BLaER1 treated with 17β-estradiol and CSF1 and Interleukin-3, amounts not matched to agents 10 nM and 100 nM (cell line): Measurements from ENCODE around the gene SSH2.
"Not testable (repeated sequence)": the region's sequence is repeated elsewhere in the genome, so short reads cannot be mapped to it uniquely, and the experiment has no call there.

Source experiments
- H3K27ac ChIP-seq, 11 experiments: shearing (Covaris generic); formaldehyde crosslinking; 2 replicates each; pipeline ENCODE4 v1.8.1; 2022
- H3K27me3 ChIP-seq, 11 experiments: shearing (Covaris generic); formaldehyde crosslinking; 2 replicates each; pipeline ENCODE4 v1.8.1; 2022
- H3K36me3 ChIP-seq, 11 experiments: shearing (Covaris generic); formaldehyde crosslinking; 2 replicates each; pipeline ENCODE4 v1.8.1; 2022
- H3K4me1 ChIP-seq, 10 experiments: shearing (Covaris generic); formaldehyde crosslinking; 2 replicates each; pipeline ENCODE4 v1.8.1; 2022
- H3K4me2 ChIP-seq, 11 experiments: shearing (Covaris generic); formaldehyde crosslinking; 2 replicates each; pipeline ENCODE4 v1.8.1; 2022
- H3K4me3 ChIP-seq, 10 experiments: shearing (Covaris generic); formaldehyde crosslinking; 2 replicates each; pipeline ENCODE4 v1.8.1; 2022
- H3K9ac ChIP-seq, 11 experiments: shearing (Covaris generic); formaldehyde crosslinking; 2 replicates each; pipeline ENCODE4 v1.8.1; 2022
- H3K9me3 ChIP-seq, 11 experiments: shearing (Covaris generic); formaldehyde crosslinking; replicated peaks in 1 of 11; 2 replicates each; pipeline ENCODE4 v1.8.1; 2022
- H4K20me1 ChIP-seq, 11 experiments: shearing (Covaris generic); formaldehyde crosslinking; 2 replicates each; pipeline ENCODE4 v1.8.1; 2022
- Cebpa-rat ChIP-seq, 11 experiments: shearing (Covaris generic); IDR thresholded peaks; 2 replicates each; pipeline ENCODE4 v1.8.1; 2022

SSH2 gene

DNA sequence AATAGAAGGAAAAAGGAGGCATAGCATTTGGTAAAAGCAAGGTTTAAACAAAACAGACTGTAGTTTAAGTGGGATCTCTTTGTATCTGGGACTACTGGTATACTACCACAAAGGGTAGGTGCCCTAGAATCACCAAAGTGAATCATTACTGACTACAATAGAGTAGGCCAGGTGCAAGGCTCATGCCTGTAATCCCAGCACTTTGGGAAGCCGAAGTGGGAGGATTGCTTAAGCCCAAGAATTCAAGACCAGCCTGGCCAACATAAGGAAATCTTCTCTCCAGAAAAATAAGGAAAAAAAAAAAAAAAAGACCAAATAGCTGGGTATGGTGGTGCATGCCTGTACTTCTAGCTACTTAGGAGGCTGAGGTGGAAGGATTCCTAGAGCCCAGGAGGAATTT, 246.5 kb downstream of the SSH2 start:
- TF ChIP-seq Cebpa-rat (IDR thresholded peaks at IDR 0.05), result no peak
- peak overlapping the region; percentile 69 to 99 (median 96); a peak in 21 of 22 replicates for H3K27ac ChIP-seq
- peaks cover 50 to 84% (median 78%) of the 10 kb centered on the region in 11 experiments for H3K36me3 ChIP-seq

DNA sequence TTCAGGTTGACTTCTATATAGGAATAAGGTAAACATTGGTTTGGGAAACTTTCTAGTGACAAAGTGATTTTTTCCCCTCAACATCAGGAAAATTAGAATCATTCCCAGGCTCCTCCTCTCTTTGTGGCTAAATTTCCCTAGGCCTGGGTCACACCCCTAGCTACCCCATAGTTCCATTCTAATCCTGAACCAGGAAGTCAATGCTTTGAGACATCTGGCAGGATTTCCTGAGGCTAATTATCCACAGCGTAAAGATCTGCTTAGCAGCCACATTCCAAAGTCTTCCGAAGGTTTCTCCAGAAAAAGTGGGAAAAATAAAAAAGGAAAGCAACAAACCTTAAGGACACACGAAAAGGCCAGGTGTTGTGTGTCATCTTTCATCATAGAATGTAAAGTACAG, 247.0 kb downstream of the SSH2 start:
- peak overlapping the region; percentile 48 to 82 (median 76); a peak in 21 of 22 replicates for H3K9ac ChIP-seq
- H3K4me2 ChIP-seq, result peak overlapping the region; percentile 64 to 91 (median 79)
- no peak for TF ChIP-seq Cebpa-rat (IDR thresholded peaks at IDR 0.05)
- peak overlapping the region; percentile 69 to 99 (median 96); a peak in 21 of 22 replicates for H3K27ac ChIP-seq
- H3K36me3 ChIP-seq, result peaks cover 45 to 84% (median 77%) of the 10 kb centered on the region in 11 experiments; a peak in 21 of 22 replicates
- H3K9me3 ChIP-seq, result peaks cover 0 to 8% (median 0%) of the 10 kb centered on the region in 11 experiments; a peak in 1 of 22 replicates
- peak overlapping the region in 3 of 10 experiments; percentile 2 to 11 (median 5); a peak in 1 of 20 replicates for H3K4me3 ChIP-seq
- no peaks in the 10 kb centered on the region for H4K20me1 ChIP-seq
- no peaks in the 10 kb centered on the region for H3K27me3 ChIP-seq
- peaks cover 64 to 92% (median 71%) of the 10 kb centered on the region in 10 experiments for H3K4me1 ChIP-seq

More for the DNA sequence above, 246.5 kb downstream of the SSH2 start:
- Histone ChIP-seq H3K4me3 (no peak overlapping the region), H3K27me3 (no peaks in the 10 kb centered on the region), H3K4me1 (peaks cover 59 to 87% (median 66%) of the 10 kb centered on the region in 10 experiments), H3K4me2 (peak overlapping the region; percentile 64 to 91 (median 79)), H3K9ac (peak overlapping the region; percentile 48 to 82 (median 76); a peak in 16 of 22 replicates), H3K9me3 (peaks cover 0 to 8% (median 0%) of the 10 kb centered on the region in 11 experiments; a peak in 1 of 22 replicates), H4K20me1 (no peaks in the 10 kb centered on the region)

DNA sequence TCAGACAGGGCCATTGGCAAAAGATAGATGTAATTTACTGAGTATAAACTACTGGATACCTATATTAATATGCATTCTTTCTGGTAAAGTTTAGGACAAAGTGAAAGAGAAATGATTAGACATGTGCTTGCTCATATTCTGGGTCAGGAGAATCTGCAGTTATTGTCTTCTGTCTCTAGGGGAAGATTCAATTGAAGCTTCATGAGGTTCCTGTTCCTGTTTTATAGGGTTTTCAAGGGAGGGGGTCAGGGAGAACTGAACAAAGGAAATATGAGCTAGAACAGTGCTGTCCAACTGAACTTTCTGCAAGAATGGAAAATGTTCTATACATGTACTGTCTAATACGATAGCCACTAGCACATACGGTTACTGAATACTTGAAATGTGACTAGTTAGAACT, 248.0 kb downstream of the SSH2 start:
- Histone ChIP-seq H3K27ac (peak overlapping the region; percentile 69 to 99 (median 96); a peak in 21 of 22 replicates), H3K4me2 (peak overlapping the region; percentile 64 to 91 (median 79))

DNA sequence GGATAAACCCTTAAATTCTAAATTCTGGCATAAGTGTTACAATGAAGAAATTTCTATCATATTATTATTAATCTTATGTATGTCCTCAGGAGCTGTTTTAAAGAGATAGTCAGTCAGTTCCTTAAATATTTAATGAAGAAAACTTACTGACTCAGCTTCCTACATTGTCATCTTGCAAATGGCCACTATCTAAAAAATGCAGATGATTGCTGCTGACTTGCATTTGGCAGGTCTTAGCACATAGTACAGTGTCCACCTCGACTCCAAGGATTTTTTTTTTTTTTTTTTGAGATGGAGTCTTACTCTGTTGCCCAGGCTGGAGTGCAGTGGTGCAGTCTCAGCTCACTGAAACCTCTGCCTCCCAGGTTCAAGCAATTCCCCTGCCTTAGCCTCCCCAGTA, 252.2 kb downstream of the SSH2 start:
- Histone ChIP-seq H3K27ac (peak overlapping the region; percentile 13 to 99 (median 96); a peak in 21 of 22 replicates), H3K4me1 (peaks cover 86 to 100% (median 95%) of the 10 kb centered on the region in 10 experiments)
- no peak for TF ChIP-seq Cebpa-rat (IDR thresholded peaks at IDR 0.05)

More for the DNA sequence above, 248.0 kb downstream of the SSH2 start:
- Histone ChIP-seq H3K27me3 (no peaks in the 10 kb centered on the region), H3K9me3 (peaks cover 0 to 8% (median 0%) of the 10 kb centered on the region in 11 experiments; a peak in 1 of 22 replicates), H3K4me3 (peak overlapping the region in 4 of 10 experiments; percentile 2 to 28 (median 11); a peak in 4 of 20 replicates), H3K4me1 (peaks cover 72 to 99% (median 80%) of the 10 kb centered on the region in 10 experiments), H3K36me3 (peaks cover 36 to 81% (median 68%) of the 10 kb centered on the region in 11 experiments; a peak in 20 of 22 replicates), H3K9ac (peak overlapping the region; percentile 55 to 82 (median 76)), H4K20me1 (no peaks in the 10 kb centered on the region)
- no peak for TF ChIP-seq Cebpa-rat (IDR thresholded peaks at IDR 0.05)

GRCh38 chr17:29677221-29677791, 252.7 kb downstream of the SSH2 start:
- H3K27ac ChIP-seq, result peak overlapping the region; percentile 13 to 99 (median 96); a peak in 21 of 22 replicates
- TF ChIP-seq Cebpa-rat (IDR thresholded peaks at IDR 0.05), result peak in 7 of 11 experiments; percentile 17 to 96 (median 83); a peak in 11 of 22 replicates
- peak overlapping the region; percentile 55 to 91 (median 81) for H3K4me2 ChIP-seq
- peak overlapping the region; percentile 36 to 92 (median 84); a peak in 21 of 22 replicates for H3K9ac ChIP-seq
- H3K9me3 ChIP-seq, result peaks cover 0 to 8% (median 0%) of the 10 kb centered on the region in 11 experiments; a peak in 1 of 22 replicates
- H4K20me1 ChIP-seq, result no peaks in the 10 kb centered on the region
- peak overlapping the region in 6 of 10 experiments; percentile 38 to 59 (median 55); a peak in 11 of 20 replicates for H3K4me3 ChIP-seq
- peaks cover 81 to 100% (median 95%) of the 10 kb centered on the region in 10 experiments for H3K4me1 ChIP-seq
- no peaks in the 10 kb centered on the region for H3K27me3 ChIP-seq
- H3K36me3 ChIP-seq, result peaks cover 41 to 88% (median 67%) of the 10 kb centered on the region in 11 experiments; a peak in 20 of 22 replicates

More for the DNA sequence above, 252.2 kb downstream of the SSH2 start:
- Histone ChIP-seq H3K4me2 (peak overlapping the region; percentile 55 to 91 (median 81)), H3K9me3 (peaks cover 0 to 8% (median 0%) of the 10 kb centered on the region in 11 experiments; a peak in 1 of 22 replicates), H3K4me3 (peak overlapping the region in 5 of 10 experiments; percentile 13 to 57 (median 38); a peak in 5 of 20 replicates), H3K9ac (peak overlapping the region in 10 of 11 experiments; percentile 49 to 92 (median 86); a peak in 20 of 22 replicates), H3K27me3 (no peaks in the 10 kb centered on the region), H4K20me1 (no peaks in the 10 kb centered on the region), H3K36me3 (peaks cover 36 to 88% (median 63%) of the 10 kb centered on the region in 11 experiments; a peak in 20 of 22 replicates)

DNA sequence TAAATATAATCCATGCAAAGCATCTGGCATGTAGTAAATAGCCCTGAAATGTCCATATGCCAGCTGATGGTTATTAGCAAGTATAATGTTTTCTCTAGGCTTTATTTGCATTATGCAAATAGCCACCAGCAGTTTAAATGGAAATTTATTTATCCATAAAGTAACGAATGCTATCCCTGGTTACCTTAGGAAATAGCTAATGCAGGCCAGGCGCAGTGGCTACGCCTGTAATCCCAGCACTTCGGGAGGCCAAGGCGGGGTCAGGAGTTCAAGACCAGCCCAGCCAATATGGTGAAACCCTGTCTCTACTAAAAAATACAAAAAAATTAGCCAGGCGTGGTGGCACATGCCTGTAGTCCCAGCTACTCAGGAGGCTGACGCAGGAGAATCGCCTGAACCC, 254.1 kb downstream of the SSH2 start:
- not testable (repeated sequence) for H4K20me1 ChIP-seq, H3K9me3 ChIP-seq, H3K27me3 ChIP-seq
- Histone ChIP-seq H3K4me1 (peaks cover 69 to 100% (median 92%) of the 10 kb centered on the region in 10 experiments), H3K4me2 (peak overlapping the region; percentile 55 to 91 (median 81); a peak in 21 of 22 replicates), H3K9ac (peak overlapping the region in 9 of 11 experiments; percentile 63 to 92 (median 87); a peak in 17 of 22 replicates), H3K4me3 (peak overlapping the region in 8 of 10 experiments; percentile 1 to 59 (median 52); a peak in 14 of 20 replicates), H3K27ac (peak overlapping the region in 10 of 11 experiments; percentile 72 to 99 (median 96); a peak in 20 of 22 replicates), H3K36me3 (peaks cover 54 to 96% (median 78%) of the 10 kb centered on the region in 11 experiments)

- Histone ChIP-seq H3K27me3 (no peaks in the 10 kb centered on the region), H3K9ac (peak overlapping the region in 9 of 11 experiments; percentile 63 to 92 (median 87); a peak in 17 of 22 replicates)
These were observed 255.7 kb downstream of the SSH2 start for GRCh38 chr17:29674281-29674680.

DNA sequence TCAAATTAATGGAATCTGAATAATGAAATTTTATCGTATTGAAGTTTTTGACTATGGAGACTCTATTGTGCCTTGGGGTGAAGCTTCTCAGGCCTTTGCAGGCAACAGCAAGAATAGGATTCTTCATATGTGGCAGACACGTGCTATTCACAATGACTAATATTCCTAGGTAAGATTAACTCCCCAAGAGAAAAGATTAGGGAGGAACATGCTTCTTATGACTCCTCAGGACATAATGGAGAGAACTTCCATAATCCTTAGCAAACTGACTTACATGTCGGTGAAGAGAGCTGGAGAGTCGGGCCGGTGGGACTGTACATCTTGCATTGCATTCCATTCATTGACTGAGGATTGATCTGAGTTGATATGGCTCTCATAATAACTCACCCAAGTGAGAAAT, 258.4 kb downstream of the SSH2 start:
- H3K36me3 ChIP-seq, result peaks cover 77 to 100% (median 94%) of the 10 kb centered on the region in 11 experiments
- peaks cover 0 to 10% (median 0%) of the 10 kb centered on the region in 11 experiments; a peak in 3 of 22 replicates for H3K9me3 ChIP-seq
- H3K27me3 ChIP-seq, result no peaks in the 10 kb centered on the region
- H3K9ac ChIP-seq, result peak overlapping the region in 5 of 11 experiments; percentile 87 to 92 (median 88); a peak in 7 of 22 replicates
- no peak for TF ChIP-seq Cebpa-rat (IDR thresholded peaks at IDR 0.05)
- H3K27ac ChIP-seq, result peak overlapping the region in 8 of 11 experiments; percentile 89 to 99 (median 97); a peak in 15 of 22 replicates
- no peak overlapping the region for H3K4me3 ChIP-seq
- no peaks in the 10 kb centered on the region; a peak in 2 of 22 replicates for H4K20me1 ChIP-seq
- H3K4me1 ChIP-seq, result peaks cover 42 to 77% (median 57%) of the 10 kb centered on the region in 10 experiments
- peak overlapping the region in 7 of 11 experiments; percentile 55 to 91 (median 73); a peak in 11 of 22 replicates for H3K4me2 ChIP-seq

More at GRCh38 chr17:29674281-29674680, 255.7 kb downstream of the SSH2 start:
- Histone ChIP-seq H3K4me3 (peak overlapping the region in 5 of 10 experiments; percentile 18 to 59 (median 54); a peak in 10 of 20 replicates), H3K27ac (peak overlapping the region in 10 of 11 experiments; percentile 72 to 99 (median 96); a peak in 19 of 22 replicates), H4K20me1 (no peaks in the 10 kb centered on the region), H3K4me2 (peak overlapping the region; percentile 11 to 91 (median 81); a peak in 20 of 22 replicates), H3K9me3 (no peaks in the 10 kb centered on the region), H3K36me3 (peaks cover 58 to 96% (median 83%) of the 10 kb centered on the region in 11 experiments), H3K4me1 (peaks cover 53 to 89% (median 77%) of the 10 kb centered on the region in 10 experiments)
- TF ChIP-seq Cebpa-rat (IDR thresholded peaks at IDR 0.05), result peak in 8 of 11 experiments; percentile 56 to 100 (median 95); a peak in 15 of 22 replicates
